ENCODE measurements around the gene MARCKSL1.
"Not testable (repeated sequence)": the region's sequence is repeated elsewhere in the genome, so short reads cannot be mapped to it uniquely, and the experiment has no call there.

Gene MARCKSL1

DNA sequence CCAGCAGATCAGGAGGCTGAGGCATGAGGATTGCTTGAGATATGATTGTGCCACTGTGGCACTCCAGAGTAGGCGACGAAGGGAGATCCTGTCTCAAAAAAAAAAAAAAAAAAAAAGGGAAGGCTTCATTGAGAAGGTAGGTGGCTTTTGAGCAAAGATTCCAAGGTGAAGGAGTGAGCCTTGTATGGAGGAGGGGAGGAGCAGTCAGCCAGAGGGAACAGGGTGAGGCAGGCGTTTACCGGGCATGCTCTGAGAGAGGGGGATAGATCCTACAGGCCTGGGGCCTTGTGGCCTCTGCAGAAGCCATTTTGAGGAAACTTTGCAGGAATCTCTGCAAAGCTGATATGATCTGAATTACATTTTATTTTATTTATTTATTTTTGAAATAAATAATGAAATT is 49.3 kb downstream of the MARCKSL1 start:
- no peak for FAIRE-seq

GRCh38 chr1:32285658-32286057 is 50.4 kb downstream of the MARCKSL1 start:
- DNase-seq (ENCODE audit: insufficient read length, low spot score) (no peak), FAIRE-seq (no peak)
- TF ChIP-seq, protein P1, sequence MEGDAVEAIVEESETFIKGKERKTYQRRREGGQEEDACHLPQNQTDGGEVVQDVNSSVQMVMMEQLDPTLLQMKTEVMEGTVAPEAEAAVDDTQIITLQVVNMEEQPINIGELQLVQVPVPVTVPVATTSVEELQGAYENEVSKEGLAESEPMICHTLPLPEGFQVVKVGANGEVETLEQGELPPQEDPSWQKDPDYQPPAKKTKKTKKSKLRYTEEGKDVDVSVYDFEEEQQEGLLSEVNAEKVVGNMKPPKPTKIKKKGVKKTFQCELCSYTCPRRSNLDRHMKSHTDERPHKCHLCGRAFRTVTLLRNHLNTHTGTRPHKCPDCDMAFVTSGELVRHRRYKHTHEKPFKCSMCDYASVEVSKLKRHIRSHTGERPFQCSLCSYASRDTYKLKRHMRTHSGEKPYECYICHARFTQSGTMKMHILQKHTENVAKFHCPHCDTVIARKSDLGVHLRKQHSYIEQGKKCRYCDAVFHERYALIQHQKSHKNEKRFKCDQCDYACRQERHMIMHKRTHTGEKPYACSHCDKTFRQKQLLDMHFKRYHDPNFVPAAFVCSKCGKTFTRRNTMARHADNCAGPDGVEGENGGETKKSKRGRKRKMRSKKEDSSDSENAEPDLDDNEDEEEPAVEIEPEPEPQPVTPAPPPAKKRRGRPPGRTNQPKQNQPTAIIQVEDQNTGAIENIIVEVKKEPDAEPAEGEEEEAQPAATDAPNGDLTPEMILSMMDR (IDR thresholded peaks at IDR 0.05; ENCODE audit: insufficient read depth, missing control alignments) = no peak

More for the DNA sequence above, 49.3 kb downstream of the MARCKSL1 start:
- TF ChIP-seq, protein P1 (IDR thresholded peaks at IDR 0.05; ENCODE audit: insufficient read depth, missing control alignments) = no peak
- DNase-seq (ENCODE audit: insufficient read length, low spot score) = no peak

GRCh38 chr1:32284777-32285176 is 51.3 kb downstream of the MARCKSL1 start:
- DNase-seq (ENCODE audit: insufficient read length, low spot score); FAIRE-seq: not testable (repeated sequence)
